ENCODE results near the gene MOB3C.

The MOB3C gene

DNA sequence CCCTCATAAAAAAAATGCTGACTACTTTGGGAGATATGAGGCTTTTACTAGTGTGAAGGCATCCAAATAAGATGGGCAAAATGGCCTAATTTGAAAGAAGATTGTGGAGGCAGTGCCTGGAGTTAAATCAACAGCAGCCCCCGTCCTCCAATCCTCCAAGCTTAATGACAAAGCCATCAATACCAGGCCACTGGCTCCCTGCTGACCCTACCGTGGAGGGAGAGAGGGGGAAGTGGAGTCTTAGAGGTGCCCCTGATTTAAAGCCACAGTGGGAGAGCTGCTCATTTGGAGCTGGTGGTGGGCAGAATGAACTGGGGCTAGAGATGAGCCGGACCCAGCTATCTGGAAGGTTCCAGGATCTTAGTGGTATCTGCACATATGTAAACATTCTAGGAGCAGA is 40.8 kb downstream of the MOB3C start:
- no peak for DNase-seq (ENCODE audit: low spot score)

- no peak for DNase-seq (ENCODE audit: low spot score)
Measured at GRCh38 chr1:46575300-46575699, 41.3 kb downstream of the MOB3C start.

GRCh38 chr1:46571691-46572225 is 44.9 kb downstream of the MOB3C start:
- DNase-seq (ENCODE audit: low spot score), result no peak

DNA sequence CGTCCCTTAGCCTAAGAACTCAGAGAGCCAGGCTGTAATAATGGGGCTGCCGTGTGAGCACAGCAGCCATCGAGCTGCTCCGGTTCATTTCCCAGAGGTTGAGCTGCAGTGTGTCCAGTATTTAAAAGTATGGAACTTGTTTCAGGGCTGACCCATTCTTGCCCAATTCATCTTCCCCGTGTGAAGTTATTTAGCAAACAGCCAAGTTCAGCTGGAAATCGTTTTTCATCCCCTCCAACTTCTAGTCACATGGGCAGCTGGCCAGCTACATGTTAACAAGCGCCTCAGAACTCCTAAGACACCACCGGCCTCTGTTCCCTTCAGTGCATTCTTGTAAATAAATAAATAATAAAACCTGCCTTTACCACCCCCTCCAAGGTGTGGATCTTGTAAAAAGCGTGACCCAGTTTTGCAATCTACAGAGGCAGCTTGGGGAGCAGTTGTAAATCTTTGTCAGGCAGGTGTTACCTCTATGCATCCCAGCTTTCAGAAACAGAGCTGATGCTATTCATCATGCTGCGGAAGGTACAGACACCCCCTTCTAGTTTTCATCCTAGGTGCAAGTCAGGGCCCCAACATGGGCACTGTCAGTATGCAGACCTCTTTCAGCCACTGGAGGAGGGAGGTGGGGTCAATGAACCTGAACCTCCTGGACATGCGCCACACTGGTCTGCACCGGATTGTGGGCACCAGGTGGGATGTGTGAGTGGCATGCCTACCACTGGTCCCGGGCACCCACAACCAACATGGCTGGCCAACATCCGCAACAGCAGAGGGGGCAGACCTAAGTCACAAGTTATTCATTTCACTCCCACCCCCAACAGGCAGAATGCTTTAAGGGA is 46.5 kb downstream of the MOB3C start:
- DNase-seq (ENCODE audit: low spot score), result no peak

DNA sequence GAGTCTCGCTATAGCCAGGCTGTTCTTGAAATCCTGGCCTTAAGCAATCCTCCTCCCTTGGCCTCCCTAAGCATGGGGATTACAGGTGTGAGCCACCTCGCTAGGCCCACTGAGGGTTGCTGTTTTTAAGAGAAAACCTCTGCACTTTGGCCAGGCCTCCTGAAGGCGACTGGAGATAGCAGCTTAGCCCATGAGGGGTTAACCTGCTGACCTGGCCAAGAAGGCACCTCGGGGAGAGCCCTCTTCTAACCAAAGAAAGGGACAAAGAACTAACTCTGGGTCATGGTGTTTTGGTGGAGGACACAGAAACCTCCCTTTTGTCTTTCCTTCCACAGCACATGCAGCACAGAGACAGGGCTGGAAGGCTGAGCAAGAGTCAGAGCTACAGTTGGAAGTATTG is 47.5 kb downstream of the MOB3C start:
- no peak for DNase-seq (ENCODE audit: low spot score)

- no peak for DNase-seq (ENCODE audit: low spot score)
Measured at GRCh38 chr1:46568461-46568891, 48.1 kb downstream of the MOB3C start.

GRCh38 chr1:46563341-46563740 is 53.3 kb downstream of the MOB3C start:
- no peak for DNase-seq (ENCODE audit: low spot score)

GRCh38 chr1:46562498-46562897 is 54.1 kb downstream of the MOB3C start:
- DNase-seq (ENCODE audit: low spot score), result no peak

GRCh38 chr1:46558966-46559365 is 57.6 kb downstream of the MOB3C start:
- no peak for DNase-seq (ENCODE audit: low spot score)

GRCh38 chr1:46558141-46558963 is 58.3 kb downstream of the MOB3C start:
- no peak for DNase-seq (ENCODE audit: low spot score)

Measured in SW480 (cell line).